NCI-H2196 (cell line): ENCODE measurements around the gene BLMH.
"Not testable (repeated sequence)": the region's sequence is repeated elsewhere in the genome, so short reads cannot be mapped to it uniquely, and the experiment has no call there.

ENCODE experiments used
- DNase-seq: peaks from one replicate; lab custom pipeline; 2025; ENCODE audit not compliant: unreplicated experiment; lab: John Stamatoyannopoulos, UW

The BLMH gene

DNA sequence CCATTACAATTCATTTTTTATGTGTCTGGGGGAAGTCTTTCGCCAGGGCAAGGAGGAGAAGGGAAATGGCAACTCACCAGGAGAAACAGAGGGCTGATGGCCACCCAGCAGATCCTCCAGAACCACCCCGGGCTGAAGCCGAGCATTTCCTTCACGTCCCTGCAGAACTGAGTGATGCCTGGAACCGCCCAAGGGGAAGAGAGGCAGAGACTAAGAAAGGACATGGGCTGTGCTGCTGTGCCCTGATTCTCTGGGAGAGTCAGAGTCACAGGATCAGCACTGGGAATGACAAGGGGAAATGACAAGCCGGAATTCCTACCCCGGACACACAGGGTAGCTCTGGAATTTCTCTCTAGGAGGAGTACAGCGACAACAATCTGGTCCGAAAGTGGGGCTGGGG is 84.1 kb downstream of the BLMH start:
- DNase-seq: no peak

DNA sequence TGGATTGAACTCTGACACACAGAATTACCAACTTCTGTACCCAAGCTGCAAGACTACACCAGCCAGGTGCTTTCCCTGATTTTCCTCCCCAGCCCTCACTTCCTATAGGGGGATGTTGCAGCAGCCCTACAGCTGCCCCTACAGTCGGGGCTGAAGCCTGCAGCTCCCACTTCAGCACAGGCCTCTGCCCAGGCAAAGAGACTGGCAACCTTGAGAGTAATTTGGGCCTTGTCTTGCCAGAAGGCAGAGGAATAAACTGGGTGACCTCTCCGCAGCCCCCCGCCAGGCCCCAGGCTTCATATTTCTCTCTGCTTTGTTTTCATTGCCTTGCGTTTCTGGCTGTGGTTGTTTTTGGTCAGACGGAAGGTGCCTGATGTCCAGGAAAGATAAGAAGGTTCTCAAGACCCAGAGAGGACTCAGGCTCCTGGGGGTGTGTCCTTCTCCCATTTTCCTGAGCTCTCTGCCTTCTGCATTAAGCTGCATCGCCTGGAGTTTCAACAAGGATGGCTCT is 88.2 kb downstream of the BLMH start:
- no peak for DNase-seq

DNA sequence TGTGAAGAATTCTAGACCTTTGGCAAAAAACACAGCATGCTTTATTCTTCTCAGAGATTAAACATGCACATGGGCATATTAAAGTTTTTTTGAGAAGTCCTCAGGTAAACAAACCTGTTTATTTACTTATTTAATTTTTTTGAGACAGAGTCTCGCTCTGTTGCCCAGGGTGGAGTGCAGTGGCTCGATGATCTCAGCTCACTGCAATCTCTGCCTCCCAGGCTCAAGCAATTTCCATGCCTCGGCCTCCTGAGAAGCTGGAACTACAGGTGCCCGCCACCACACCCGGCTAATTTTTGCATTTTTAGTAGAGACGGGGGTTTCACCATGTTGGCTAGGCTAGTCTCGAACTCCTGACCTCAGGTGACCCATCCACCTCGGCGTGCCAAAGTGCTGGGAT is 91.1 kb downstream of the BLMH start:
- not testable (repeated sequence) for DNase-seq

DNA sequence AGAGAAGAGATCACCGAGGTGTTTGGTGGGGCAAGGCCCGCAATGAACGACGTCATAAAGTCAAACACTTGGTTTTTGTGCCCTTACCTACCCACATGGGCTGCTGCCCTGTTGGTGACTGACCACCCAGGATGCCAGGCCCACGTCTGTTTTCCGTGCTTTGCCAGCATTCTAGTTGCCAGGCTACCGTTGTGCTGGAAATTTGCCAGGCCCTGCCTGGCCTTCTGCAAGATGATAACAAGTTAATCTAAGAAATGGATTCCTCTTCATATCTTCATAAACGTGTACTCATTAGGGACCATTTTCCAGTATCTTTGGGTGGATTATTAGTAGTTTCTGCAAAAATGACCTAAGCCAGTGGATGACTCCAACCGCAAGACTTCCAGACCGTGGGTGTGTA is 91.6 kb downstream of the BLMH start:
- no peak for DNase-seq

DNA sequence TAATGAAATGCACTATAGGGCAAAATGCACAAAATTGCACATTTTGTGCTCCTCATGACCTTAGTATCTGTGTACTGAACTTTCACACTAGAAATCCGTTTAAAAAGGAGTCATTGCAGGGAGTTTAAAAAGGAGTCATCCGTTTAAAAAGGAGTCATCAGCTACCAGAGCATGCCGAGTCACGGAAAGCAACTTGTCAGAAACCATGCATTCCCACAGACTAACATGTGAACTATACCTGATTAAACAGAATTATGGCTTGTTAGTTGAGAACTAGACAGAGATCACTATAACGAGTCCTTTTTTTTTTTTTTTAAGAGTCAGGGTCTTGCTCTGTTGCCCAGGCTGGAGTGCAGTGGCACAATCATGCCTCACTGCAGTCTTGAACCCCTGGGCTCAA is 92.1 kb downstream of the BLMH start:
- no peak for DNase-seq
